ENCODE data around the gene MFAP4. TPM values are rescaled to one million over a fixed set of nuclear protein-coding genes. Genes with fewer than 3 reads are reported as not detected.

Gene MFAP4
- total and polyA plus RNA-seq, 9 of the 15 experiments (the other 6 are each of a cell fraction or from before 2014, with no cell fraction given): 0.07 to 0.24 TPM; not detected in 7

DNA sequence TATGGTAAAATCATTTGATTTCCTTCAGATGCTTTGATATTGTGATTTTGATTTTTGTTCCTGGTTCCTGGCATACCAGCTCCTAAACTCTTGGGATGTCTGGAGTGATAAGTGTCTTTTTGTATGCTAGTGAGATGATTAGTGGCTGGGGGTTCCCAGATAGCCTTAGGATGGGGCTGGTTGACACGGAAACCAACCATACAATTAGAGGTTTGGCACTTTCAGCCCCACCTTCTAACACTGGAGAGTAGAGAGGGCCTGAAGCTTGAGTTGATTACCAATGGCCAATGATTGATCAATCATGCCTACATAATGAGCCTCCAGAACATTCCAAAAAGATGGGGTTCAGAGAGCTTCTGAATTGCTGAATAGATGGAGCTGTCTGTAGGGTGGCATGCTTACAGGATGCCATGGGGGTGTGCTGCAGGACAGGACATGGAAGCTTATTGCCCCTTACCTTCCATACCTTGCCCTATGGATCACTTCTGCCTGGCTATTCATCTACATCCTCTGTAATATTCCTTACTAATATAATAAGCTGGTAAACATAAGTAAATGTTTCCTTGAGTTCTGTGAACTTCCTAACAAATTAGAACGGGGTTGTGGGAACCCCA lies 46.8 kb upstream of the MFAP4 start:
- Histone ChIP-seq H3K9ac (ENCODE audit: insufficient read depth in 1 of 2, low read depth in 2 of 2, low read length in 2 of 2) (no peak overlapping the region), H3K4me2 (ENCODE audit: insufficient read depth, low read length) (no peak overlapping the region), H3K9me1 (ENCODE audit: control insufficient read depth, insufficient read depth, low read length) (no peaks in the 10 kb centered on the region), H3K9me3 (replicated peaks; ENCODE audit: control insufficient read depth, insufficient read depth, low read depth, low read length) (no peaks in the 10 kb centered on the region), H3K4me3 (no peak overlapping the region), H2AFZ (ENCODE audit: low read depth, low read length) (no peak overlapping the region), H3K4me1 (replicated peaks in 1 of 2; ENCODE audit: control insufficient read depth in 2 of 2, insufficient read depth in 2 of 2, low read length in 2 of 2) (no peaks in the 10 kb centered on the region; a peak in 1 of 5 replicates), H3K27ac (ENCODE audit: extremely low read depth, low read depth, low read length) (no peak overlapping the region), H4K20me1 (replicated peaks; ENCODE audit: control insufficient read depth, insufficient read depth, low read length) (no peaks in the 10 kb centered on the region), H3K36me3 (ENCODE audit: control insufficient read depth, insufficient read depth, low read length) (no peaks in the 10 kb centered on the region), H3K79me2 (ENCODE audit: control insufficient read depth, insufficient read depth, low read length) (no peaks in the 10 kb centered on the region), H3K27me3 (ENCODE audit: control insufficient read depth in 2 of 2, insufficient read depth in 2 of 2, low read length in 2 of 2) (peaks cover 0 to 10% of the 10 kb centered on the region in 2 experiments; a peak in 2 of 5 replicates)
- DNase-seq (ENCODE audit: extremely low read depth in 1 of 4, low spot score in 3 of 4): no peak
- ATAC-seq: no peak
- ChIA-PET POLR2A (interaction anchor here (0.7 to 1.6 kb wide), 4 partner anchors 9 to 56 kb away, joined by 3 to 8 read pairs (median 3); partner anchors contain the start of gene MAPK7), CTCF (ENCODE audit: low intra/inter-chr PET ratio) (no interaction called here)
- no peak for FAIRE-seq
- intact Hi-C loops (cut with micrococcal nuclease): no loop called here
- TF ChIP-seq IRF2 (CRISPR knock-in tag; IDR thresholded peaks at IDR 0.05) (no peak), PPARD (CRISPR knock-in tag; IDR thresholded peaks at IDR 0.05) (no peak), GABPA (tag; conservative IDR thresholded peaks at IDR 0.05; ENCODE audit: low read depth) (no peak)
- TF ChIP-seq, protein P1, sequence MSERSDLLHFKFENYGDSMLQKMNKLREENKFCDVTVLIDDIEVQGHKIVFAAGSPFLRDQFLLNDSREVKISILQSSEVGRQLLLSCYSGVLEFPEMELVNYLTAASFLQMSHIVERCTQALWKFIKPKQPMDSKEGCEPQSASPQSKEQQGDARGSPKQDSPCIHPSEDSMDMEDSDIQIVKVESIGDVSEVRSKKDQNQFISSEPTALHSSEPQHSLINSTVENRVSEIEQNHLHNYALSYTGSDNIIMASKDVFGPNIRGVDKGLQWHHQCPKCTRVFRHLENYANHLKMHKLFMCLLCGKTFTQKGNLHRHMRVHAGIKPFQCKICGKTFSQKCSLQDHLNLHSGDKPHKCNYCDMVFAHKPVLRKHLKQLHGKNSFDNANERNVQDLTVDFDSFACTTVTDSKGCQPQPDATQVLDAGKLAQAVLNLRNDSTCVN (CRISPR knock-in tag; IDR thresholded peaks at IDR 0.05): no peak
- TF ChIP-seq, protein P2, sequence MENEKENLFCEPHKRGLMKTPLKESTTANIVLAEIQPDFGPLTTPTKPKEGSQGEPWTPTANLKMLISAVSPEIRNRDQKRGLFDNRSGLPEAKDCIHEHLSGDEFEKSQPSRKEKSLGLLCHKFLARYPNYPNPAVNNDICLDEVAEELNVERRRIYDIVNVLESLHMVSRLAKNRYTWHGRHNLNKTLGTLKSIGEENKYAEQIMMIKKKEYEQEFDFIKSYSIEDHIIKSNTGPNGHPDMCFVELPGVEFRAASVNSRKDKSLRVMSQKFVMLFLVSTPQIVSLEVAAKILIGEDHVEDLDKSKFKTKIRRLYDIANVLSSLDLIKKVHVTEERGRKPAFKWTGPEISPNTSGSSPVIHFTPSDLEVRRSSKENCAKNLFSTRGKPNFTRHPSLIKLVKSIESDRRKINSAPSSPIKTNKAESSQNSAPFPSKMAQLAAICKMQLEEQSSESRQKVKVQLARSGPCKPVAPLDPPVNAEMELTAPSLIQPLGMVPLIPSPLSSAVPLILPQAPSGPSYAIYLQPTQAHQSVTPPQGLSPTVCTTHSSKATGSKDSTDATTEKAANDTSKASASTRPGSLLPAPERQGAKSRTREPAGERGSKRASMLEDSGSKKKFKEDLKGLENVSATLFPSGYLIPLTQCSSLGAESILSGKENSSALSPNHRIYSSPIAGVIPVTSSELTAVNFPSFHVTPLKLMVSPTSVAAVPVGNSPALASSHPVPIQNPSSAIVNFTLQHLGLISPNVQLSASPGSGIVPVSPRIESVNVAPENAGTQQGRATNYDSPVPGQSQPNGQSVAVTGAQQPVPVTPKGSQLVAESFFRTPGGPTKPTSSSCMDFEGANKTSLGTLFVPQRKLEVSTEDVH (IDR thresholded peaks at IDR 0.05; ENCODE audit: low read depth, partially characterized antibody): no peak
- in situ Hi-C loops (cut with MboI): no loop called here
- BruUV-seq (replicated peaks): no TSS peak
- 0% methylated on average over 2 of the region's 2 CpGs for WGBS (ENCODE audit: insufficient coverage, low coverage, missing lambda C conversion rate)
